GM13977 (cell line): ENCODE measurements around the gene UNC13C.

ENCODE experiments used
- DNase-seq: peaks from one replicate; pipeline ENCODE4 v3.0.0; 2012; ENCODE audit warnings: low spot score
- in situ Hi-C: fragments of 300-500 bp; cut with MboI; formaldehyde crosslinking; loops from one replicate; pipeline ENCODE4 v1.12.0; 2022; ENCODE audit warnings: low sequenced_read_pairs, low pct_unique_long_range_greater_than_20kb, mixed read lengths, inconsistent platforms; ENCODE audit not compliant: unreplicated experiment
- TF ChIP-seq, protein P1 (sequence below): IDR thresholded peaks from 2 replicates; pipeline ENCODE4 v1.5.1; 2012; ENCODE audit warnings: mild to moderate bottlenecking, control low read depth; ENCODE audit not compliant: insufficient read depth; ENCODE audit errors: extremely low read depth, missing control alignments

UNC13C gene

DNA sequence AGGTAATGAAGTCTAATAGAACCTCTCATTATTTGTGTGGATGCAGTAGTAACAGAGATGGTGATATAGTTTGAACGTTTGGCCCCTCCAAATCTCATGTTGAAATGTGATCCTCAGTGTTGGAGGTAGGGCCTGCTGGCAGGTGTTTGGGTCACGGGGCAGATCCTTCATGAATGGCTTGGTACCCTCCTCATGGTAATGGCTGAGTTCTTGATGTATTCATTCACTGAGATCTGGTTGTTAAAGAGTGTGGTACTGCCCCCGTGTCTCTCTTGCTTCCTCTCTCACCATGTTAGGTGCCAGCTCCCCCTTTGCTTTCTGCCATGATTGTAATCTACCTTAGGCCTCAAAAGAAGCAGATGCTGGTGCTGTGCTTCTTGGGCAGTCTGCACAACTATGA is 606.8 kb downstream of the UNC13C start:
- in situ Hi-C loops, result no loop called here
- TF ChIP-seq, protein P1, sequence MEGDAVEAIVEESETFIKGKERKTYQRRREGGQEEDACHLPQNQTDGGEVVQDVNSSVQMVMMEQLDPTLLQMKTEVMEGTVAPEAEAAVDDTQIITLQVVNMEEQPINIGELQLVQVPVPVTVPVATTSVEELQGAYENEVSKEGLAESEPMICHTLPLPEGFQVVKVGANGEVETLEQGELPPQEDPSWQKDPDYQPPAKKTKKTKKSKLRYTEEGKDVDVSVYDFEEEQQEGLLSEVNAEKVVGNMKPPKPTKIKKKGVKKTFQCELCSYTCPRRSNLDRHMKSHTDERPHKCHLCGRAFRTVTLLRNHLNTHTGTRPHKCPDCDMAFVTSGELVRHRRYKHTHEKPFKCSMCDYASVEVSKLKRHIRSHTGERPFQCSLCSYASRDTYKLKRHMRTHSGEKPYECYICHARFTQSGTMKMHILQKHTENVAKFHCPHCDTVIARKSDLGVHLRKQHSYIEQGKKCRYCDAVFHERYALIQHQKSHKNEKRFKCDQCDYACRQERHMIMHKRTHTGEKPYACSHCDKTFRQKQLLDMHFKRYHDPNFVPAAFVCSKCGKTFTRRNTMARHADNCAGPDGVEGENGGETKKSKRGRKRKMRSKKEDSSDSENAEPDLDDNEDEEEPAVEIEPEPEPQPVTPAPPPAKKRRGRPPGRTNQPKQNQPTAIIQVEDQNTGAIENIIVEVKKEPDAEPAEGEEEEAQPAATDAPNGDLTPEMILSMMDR, result no peak
- no peak for DNase-seq

GRCh38 chr15:54594115-54594514 is 615.9 kb downstream of the UNC13C start:
- TF ChIP-seq, protein P1, result no peak
- DNase-seq, result no peak
- in situ Hi-C loops, result no loop called here

DNA sequence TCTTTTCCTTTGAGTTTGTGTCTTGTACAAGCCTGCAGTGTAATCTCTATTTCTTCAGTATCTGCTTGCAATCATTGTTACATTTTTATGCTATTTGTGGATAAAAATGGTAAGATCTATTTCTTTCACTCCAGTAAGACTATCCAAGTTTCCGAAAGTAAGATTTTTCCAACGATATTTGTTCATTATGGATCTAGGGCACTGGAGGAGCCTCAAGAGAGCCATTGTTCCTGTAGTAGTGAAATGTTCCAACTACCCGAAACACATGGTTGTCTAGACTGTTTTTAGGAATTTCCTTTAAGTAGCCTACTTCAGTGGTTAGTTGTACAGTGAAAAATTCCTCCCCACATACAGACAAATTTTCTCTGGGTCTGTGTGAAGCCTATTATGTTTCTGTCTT is 621.1 kb downstream of the UNC13C start:
- TF ChIP-seq, protein P1, result no peak
- DNase-seq, result no peak
- in situ Hi-C loops, result no loop called here

GRCh38 chr15:54605043-54605442 is 626.8 kb downstream of the UNC13C start:
- no peak for DNase-seq
- TF ChIP-seq, protein P1, result no peak
- in situ Hi-C loops, result no loop called here

DNA sequence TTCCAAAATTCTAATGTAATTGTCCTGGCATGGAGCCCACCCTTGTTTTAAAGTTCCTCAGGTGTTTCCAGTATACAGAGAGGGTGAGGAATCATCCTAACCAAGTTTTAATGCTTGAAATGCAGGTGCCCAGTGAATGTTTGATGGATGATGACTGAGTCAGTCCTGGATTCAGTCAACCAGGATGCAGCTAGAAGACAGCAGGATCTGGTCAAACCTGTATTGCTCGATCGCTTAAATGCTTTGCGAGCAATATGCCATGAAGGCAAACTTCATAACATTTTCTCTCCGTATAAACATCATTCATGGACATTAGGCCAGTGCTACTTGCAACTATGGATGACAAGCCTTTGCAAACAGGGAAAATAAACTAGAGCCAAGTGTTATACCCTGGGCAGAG is 627.3 kb downstream of the UNC13C start:
- no peak for DNase-seq
- in situ Hi-C loops, result no loop called here
- TF ChIP-seq, protein P1, result no peak

- TF ChIP-seq, protein P1, result no peak
- no peak for DNase-seq
- in situ Hi-C loops, result no loop called here
Measured at GRCh38 chr15:54608876-54609835, 630.9 kb downstream of the UNC13C start.
